NOMO-1 treated with dmso at 0.1 percent for 144 hours (cell line): ENCODE measurements around the gene TMEM202.
"Not testable (repeated sequence)": the region's sequence is repeated elsewhere in the genome, so short reads cannot be mapped to it uniquely, and the experiment has no call there.

ENCODE experiments used
- DNase-seq: peaks from one replicate; lab custom pipeline; 2025; ENCODE audit not compliant: unreplicated experiment; lab: John Stamatoyannopoulos, UW

TMEM202 gene, protein sequence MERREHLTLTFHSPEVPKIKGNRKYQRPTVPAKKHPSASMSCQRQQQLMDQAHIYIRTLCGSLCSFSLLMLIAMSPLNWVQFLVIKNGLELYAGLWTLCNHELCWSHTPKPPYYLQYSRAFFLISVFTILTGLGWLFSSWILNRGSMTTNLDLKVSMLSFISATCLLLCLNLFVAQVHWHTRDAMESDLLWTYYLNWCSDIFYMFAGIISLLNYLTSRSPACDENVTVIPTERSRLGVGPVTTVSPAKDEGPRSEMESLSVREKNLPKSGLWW

DNA sequence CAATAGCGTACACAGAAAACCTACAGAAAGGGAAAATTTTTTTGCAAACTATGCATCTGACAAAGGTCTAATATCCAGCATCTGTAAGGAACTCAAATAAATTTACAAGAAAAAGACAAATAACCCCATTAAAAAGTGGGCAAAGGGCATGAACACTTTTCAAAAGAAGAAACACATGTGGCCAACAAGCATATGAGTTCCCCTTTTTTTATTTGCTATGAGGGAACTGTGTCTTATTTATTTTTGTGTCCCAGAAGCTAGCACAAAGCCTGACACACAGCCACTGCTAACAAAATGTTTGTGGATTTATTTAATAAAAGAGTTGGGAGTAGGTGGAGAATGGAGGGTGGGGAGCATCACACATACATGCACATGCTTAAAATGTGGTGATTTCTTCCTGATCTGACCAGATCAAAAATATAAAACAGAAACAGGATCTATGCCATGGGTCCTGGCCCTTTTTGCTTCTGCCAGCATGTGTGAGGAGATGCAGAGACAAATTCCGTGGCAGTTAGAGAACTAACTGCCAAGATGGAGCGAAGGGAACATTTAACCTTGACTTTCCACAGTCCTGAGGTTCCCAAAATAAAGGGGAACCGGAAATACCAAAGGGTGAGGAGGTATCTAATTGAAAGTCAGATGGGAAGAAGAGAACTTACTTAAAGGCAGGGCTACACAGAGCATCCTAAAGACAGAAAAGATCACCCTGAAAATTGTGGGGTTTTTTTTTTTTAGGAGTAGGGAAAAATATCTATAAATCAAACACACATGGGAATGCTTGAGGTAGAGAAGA, at the start of gene TMEM202:
TSS of gene TMEM202 (plus strand) at position 510 of the 793 bp plus-strand sequence. CDS start at position 532, 22 bp downstream.
- DNase-seq = no peak

DNA sequence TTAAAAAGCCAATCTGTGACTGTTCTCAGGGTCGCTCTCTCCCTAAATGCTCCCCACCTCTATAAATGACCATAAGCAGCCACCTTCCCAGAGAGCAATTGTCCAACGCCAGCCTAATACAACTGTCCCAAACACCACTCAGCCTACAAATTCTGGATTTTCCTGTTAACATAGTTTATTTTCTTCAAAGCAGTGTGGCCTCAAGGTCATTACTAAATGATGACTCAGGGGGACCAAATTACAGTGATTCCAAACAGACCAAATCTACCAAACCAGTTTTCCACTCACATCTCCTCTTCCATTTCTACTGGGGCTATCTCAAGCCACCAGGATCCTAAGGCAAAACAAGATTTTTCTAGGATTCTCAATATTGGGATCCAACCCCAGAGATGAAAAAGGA, 44.8 kb upstream of the TMEM202 start:
- no peak for DNase-seq

DNA sequence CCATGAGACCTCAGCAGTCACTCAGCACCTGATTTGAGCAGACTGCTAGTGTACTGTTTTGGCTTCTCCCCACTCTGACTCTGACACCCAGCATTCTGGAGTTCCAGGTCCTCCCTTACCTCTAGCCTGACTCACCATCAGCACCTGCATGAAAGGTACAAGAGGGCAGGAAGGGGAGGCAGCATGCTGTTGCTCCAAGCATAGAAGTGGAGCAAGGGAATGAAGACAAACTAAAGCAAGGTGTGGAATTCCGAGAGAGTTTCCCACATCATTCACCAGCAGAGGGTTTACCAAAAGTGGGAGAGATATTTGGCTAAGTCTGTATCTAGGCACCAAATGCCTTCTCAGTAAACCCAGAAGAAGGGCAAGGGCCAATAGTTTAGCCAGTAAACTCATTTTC, 43.6 kb upstream of the TMEM202 start:
- no peak for DNase-seq

DNA sequence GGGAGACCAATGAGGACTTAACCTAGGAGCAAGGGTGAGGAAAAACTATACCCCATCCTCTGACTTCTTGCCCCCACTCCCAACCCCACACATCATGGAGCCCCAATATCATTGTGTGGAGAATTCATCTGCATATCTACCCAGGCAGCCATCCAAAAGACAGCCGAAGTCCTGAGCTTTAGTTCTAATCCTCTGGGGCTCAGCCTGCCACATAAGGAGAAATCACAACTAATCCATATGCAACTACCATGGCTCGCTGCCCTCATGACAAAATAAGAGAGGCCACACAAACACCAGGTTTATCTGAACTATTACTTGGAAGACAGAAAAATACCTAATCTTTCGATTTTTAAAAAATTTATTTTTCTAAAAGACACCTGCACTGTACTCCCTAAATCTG, 40.0 kb upstream of the TMEM202 start:
- DNase-seq = no peak

DNA sequence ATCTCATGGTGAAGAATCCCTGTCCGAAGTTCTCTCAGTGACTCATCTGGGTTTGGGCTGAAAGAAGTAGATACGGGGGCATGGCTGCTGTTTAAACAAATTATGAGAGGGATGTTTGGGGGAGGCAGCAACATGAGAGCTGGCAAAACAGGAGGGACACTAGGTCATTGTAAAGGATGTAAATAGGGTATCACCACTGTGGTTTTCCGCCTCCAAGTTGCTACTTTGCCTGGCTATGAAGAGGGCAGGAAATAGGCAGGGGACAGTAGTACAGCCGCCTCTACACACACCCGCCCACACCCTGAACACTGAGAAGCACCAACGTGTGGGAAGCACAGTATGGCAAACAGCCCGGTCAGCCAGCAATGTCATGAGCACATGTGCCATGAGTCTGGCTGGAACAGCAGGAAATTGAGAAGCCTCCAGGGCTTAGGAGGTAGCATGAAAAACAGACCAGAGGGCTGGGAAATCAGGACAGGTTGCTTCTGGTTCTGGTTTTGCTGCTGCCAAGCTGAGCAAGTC, 39.4 kb upstream of the TMEM202 start:
- no peak for DNase-seq

DNA sequence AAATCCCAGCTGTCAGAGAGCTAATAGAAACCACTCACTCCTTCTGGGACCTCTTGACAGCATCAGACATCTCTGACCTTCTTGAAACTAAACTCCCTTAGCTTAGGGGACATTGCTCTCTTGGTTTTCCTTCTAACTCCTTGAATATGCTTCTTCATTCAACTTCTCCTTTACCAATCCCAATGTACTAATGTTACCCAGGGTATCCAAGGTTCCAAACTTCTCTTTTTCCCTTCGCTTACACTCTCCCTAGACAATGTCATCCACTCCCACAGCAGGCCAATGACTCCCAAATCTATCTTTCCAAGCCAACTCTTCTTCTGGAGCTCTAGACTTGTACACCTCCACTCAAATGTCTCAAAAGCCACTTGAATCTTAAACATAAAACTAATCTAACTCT, 36.9 kb upstream of the TMEM202 start:
- DNase-seq = no peak

DNA sequence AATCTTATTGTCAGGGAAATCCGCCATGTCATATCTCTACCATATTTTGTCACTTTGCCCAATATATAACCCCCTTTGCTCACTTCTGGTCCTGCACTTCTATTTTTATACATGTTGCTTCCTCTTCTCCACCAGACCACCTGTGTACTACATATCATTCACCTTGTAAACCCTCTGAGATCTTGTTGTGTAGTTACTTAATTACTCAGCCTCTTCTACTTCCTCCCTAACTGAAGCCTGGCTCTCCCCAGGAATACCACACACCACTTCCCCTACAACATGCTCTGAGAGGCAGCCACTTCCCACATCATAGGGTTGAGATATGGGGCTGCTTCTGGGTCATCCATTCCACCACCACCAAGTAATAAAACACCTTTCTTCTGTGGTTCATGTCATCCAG, 32.3 kb upstream of the TMEM202 start:
- peak; percentile 85 for DNase-seq

DNA sequence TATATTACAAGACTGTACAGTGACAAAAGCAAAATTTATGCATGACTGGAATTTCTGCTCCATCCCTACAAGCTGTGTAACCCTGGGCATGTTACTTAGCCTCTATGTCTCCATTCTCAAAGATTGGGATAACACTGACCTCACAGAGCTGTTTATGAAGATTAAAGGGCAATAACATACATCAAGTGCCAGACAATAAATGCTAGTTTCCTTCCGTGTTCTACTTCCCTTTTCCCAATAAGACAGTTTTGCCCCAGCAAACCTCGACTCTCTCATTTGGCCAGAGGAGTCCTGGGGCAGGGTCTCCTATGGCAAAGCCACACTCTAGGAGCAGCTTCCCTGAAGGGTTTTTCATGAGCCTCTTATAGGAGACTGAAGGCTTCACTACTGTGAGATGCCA, 29.8 kb upstream of the TMEM202 start:
- DNase-seq = peak; percentile 39

DNA sequence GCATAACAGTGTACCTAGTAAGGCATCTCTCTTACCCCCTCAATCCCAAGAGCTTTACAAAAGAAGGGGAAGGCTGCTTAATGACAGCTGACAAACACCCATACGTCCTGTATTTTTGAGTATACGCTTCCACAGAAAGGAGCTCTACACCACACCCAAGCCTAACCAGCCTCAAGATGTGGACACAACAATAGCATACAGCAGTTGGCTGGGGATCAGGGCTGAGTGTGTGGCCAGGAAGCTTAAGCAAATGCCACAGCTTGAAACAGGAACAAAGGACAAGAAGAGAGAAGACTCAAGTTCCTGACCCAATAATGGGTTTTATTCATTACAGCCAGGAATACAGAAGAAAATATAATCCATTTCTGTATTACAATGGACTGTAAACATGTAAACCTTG, 29.2 kb upstream of the TMEM202 start:
- peak; percentile 70 for DNase-seq

DNA sequence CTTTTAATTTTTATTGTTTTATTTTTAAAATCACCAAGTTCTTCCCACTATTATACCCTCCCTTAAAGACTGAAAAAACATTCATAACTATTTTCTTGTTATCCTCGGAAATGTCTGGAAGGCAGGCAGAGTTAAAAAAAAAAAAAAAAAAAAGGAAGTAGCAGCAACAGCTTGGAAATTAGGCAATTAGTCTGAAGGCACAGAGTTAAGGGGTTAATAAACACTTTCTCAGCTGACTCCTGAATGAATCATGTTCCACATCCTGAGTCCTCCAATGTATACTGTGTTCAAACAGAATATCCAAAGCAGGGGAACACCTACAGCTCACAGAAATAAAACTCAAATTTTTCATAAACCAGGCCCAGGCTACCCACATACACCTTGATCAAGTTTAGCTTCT, 28.1 kb upstream of the TMEM202 start:
- peak; percentile 56 for DNase-seq

DNA sequence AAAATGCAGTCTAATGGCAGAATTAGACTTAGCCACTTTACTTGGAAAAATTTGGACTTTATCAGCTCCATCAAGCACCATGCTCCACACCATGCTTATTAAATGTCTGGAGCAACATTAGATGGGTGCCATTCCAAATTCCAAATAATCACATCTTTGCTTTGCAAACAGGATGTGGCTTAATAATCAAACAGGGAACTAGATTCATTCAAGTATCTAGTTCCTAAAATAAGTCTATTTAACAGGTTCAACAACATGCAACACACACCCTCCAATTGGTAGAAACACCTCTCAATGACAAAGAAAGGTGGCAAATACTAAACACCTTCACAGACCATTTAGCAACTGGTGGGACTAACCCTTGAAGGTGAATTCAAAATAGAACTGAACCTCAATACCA, 25.7 kb upstream of the TMEM202 start:
- no peak for DNase-seq

DNA sequence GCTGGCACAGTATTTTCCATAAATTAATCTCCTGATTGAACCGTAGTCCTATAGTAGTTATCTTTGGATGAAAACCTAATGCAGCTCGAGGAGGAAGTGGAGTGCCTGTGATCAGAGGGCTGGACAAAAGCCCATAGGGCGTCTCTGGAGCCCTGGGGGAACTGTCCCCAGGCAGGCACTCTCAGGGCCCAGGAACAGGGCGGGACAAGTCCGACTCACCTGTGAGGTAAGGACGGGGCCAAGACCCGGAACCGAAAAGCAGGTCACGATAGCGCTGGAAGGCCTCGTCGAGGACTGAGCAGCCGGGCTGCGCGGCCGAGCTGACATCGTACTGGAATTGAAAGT, 22.6 kb upstream of the TMEM202 start:
- no peak for DNase-seq

DNA sequence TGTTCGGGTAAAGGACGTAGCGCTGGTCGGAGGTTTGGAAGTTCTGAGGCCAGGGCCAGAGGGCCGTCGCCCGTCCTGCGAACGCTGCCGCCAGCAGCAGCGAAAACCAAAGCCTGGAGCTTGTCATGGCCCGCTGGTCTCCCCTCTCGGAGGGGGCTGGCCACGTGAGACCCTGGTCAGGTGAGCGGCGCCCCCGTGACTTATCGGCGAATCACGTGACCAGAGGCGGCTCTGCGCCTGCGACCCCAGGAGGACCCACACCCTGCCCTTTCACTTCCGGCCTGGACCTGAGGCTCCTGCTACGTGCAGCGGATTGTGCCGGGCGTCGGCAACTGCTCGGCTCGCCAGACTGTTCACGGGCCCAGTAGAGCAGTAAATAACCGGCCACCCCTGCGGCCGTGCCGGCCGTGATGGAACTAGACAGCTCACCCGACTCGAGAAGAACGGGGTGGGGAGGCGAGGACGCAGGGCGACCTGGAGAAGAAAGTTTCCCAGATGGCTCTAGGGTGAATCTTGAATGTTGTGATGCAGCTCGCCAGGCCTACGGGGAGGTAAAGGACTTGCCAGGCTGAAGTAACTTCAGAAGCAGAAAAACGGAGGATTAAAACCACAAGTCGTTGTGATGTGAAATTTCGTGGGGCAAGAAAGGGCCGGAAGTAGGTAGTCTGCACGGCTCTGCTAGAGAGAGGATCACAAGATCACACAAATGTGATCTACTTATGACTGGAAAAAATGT, 22.1 kb upstream of the TMEM202 start, which contains the start of gene HEXA:
TSS of gene HEXA (minus strand) at position 169 of the 736 bp plus-strand sequence. CDS start at position 127, 42 bp downstream.
- peak; percentile 76 for DNase-seq

DNA sequence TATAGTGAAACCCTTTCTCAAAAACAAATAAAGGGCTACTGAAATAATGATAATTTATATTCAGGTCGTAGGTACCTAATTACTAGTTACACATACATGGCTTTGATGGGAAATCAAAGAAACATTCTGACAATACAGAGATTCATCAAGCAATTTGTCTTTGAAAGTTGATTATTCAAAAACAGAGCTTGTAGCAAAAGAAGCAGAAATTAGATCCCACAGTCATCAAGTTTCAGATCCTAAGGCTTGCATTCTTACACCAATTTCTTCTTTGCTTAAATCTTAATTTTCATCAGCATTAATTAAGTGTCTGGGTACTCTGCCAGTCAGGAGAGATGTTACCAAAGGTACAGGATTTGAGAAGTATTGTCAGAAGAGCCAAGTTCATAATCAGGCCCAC, 20.8 kb upstream of the TMEM202 start:
- no peak for DNase-seq

DNA sequence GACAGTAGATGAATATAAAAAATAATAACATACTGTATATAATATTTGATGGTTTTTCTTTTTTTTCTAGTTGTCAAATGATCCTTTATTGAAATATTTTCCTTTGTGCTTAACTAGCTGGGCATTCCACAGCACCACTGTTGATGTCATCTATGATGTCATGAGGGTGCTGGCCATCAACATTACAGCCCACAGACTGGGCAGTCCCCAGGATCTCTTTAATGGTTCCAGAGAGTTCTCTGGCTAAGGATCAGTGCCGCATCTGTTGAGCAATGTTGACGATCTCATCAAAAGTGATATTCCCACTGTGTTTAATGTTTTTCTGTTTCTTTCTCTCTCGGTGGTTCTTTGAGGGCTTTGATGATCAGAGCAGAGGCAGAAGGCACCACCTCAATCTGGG, 19.0 kb upstream of the TMEM202 start:
- not testable (repeated sequence) for DNase-seq

DNA sequence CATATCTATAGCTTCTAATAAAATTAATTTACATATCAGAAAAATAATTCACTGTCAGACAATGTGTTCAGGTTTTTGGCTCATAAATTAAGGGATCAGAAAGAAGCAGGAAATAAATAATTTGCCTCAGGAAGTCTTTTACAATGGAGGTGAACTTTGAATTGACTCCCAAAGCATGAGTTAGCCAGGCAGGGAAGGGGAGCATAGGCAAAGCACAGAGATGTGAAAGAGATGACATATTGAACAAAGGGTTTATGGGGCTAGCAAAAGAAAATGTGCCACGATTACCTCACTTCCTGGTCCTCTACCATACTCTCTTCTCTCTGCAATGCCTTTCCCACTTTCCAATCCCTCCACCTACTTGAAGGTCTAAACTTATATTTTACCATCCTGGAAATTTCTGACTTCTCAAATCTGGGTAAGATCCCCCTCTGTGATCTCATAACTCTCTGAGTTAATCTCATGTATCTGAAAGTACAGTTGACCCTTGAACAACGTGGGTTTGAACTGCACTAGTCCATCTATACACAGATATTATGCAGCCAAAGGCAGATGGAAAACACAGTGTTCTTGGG, 18.2 kb upstream of the TMEM202 start:
- no peak for DNase-seq

DNA sequence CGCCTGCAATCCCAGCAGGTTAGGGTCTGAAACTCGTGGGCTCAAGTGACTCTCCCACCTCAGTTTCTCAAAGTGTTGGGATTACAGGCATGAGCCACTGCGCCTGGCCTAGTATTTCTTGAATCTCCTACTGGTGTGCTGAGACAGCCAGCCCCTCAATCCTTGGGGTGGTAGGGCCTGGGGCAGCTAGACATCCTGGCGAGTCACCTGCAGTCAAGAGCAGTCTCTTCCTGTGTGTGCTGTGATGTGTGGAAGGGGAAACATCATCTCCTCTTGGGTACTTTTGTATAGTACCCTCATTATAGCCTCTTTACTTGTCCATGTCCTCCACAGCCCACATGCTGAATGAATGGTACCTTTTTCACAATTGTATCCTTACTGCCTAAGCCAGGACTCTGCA, 17.4 kb upstream of the TMEM202 start:
- no peak for DNase-seq

DNA sequence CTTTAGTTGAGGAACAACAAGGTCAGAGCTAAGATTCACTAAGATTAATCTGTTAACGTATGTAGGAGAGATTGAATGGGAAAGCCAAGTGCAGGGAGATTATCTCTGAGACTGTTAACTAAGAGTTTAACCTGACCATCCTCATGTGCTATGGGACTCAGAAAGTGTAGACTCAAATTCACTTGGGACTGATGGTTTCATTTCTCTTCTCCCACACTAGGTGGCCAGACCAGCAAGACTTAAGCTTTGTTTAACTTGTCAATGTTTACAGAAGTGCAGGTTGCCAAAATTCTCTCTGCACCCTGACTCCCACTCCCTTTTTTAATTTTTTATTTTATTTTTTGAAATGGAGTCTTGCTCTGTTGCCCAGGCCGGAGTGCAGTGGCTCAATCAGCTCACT, 16.0 kb upstream of the TMEM202 start:
- DNase-seq = no peak

DNA sequence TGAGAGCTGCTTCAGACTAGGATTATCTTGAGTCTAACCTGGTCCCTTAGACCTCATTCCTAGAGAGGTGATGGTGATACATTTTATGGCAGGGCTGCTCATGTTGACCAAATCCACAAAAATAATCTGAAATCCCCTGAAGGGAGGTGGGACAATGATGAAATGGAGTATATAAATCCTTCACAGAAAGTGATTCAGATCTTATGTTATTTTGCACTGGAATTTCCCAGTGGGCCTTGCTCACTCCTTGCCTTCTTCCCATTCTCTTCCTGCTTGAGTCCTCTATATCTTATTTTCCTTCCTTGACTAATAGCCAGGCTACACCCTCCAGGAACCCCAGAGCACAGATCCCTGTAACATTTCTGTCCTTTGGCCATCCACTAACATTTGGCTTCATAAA, 10.4 kb upstream of the TMEM202 start:
- DNase-seq = no peak

DNA sequence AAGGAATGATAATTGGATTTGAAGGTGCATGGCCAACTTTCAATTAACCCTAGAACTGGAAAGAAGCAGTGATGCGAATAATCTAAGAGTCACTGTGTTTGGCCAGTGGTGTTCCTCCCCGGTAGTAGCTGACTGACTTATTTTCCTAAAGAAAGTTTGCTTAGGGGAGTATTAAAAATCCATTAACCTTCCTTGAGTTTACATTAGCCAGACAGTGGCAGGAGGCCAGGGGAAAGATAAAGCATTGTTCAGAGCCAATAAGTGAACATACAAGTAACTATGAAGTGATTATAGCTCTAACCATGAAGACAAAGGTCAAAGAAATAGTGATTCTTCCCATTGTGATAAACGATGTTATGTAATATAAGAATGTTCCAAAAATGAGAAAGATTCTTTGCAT, 8.9 kb upstream of the TMEM202 start:
- DNase-seq = no peak

DNA sequence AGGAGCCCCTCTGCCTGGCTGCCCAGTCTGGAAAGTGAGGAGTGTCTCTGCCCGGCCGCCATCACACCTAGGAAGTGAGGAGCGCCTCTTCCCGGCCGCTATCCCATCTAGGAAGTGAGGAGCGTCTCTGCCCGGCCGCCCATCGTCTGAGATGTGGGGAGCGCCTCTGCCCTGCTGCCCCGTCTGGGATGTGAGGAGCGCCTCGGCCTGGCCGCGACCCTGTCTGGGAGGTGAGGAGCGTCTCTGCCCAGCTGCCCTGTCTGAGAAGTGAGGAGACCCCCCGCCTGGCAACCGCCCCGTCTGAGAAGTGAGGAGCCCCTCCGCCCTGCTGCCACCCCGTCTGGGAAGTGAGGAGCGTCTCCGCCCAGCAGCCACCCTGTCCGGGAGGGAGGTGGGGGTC, 1.8 kb upstream of the TMEM202 start:
- not testable (repeated sequence) for DNase-seq
